GM12878 (cell line): ENCODE measurements around the gene CENPW. TPM values are rescaled to one million over a fixed set of nuclear protein-coding genes. Genes with fewer than 3 reads are reported as not detected.

Experiments
- ATAC-seq: fragments of 200-7000 bp; cut with Tn5 transposase; 3 replicates; pipeline ENCODE4 v1.9.1; 2020; ENCODE audit warnings: mild to moderate bottlenecking, moderate library complexity
- BruUV-seq: library from RNA; stranded (reverse); fragments of 400-500 nt; replicated peaks from 2 replicates; lab custom pipeline; 2021; lab: Mats Ljungman, UMichigan
- CTCF ChIA-PET: fragments of 300-600 bp; sonication (Branson Sonifier 250); formaldehyde crosslinking; extraction: SDS; loops from one replicate; lab custom pipeline; 2021; ENCODE audit warnings: inconsistent platforms; lab: Yijun Ruan, JAX
- POLR2A ChIA-PET: fragments of 350-600 bp; formaldehyde crosslinking; extraction: SDS; loops from one replicate; lab custom pipeline; 2021; ENCODE audit warnings: inconsistent platforms; lab: Charles Lee
- RAD21 ChIA-PET: fragments of 300-600 bp; sonication (Branson Sonifier 250); formaldehyde crosslinking; loops from one replicate; lab custom pipeline; 2023; ENCODE audit warnings: antibody characterized with exemption; ENCODE audit not compliant: unreplicated experiment; lab: Charles Lee
- SMC1A ChIA-PET: fragments of 300-600 bp; sonication (Branson Sonifier 250); formaldehyde crosslinking; loops from one replicate; lab custom pipeline; 2023; ENCODE audit not compliant: unreplicated experiment, uncharacterized antibody; lab: Charles Lee
- DNase-seq: peaks from one replicate; pipeline ENCODE4 v3.0.0-alpha.2; 2011; ENCODE audit warnings: low read depth, low spot score
- FAIRE-seq: peaks from 3 replicates; lab custom pipeline; 2011; peaks lifted over from hg19 to GRCh38; lab: Jason Lieb, UNC
- H2AFZ ChIP-seq: 2 replicates; pipeline ENCODE4 v1.6.0; 2011; ENCODE audit warnings: low read depth, low read length, control low read depth; ENCODE audit not compliant: control insufficient read depth
- H3K27ac ChIP-seq: 2 replicates; pipeline ENCODE4 v1.5.1; 2011; ENCODE audit warnings: control low read depth; ENCODE audit not compliant: control insufficient read depth, insufficient read depth
- H3K27me3 ChIP-seq, 2 experiments: replicated peaks in 1 of 2; 2 replicates each; pipeline versions ENCODE4 v1.6.0 to v1.6.1; 2011; ENCODE audit warnings: low read length in 1 of 2; ENCODE audit not compliant: control insufficient read depth in 2 of 2, insufficient read depth in 2 of 2
- H3K36me3 ChIP-seq, 2 experiments: 2 replicates each; pipeline ENCODE4 v1.5.1; 2011; ENCODE audit warnings: low read length in 1 of 2; ENCODE audit not compliant: control insufficient read depth in 2 of 2, insufficient read depth in 2 of 2
- H3K4me1 ChIP-seq: 2 replicates; pipeline ENCODE4 v1.6.1; 2011; ENCODE audit warnings: mild to moderate bottlenecking, low read length, moderate library complexity, mixed read lengths; ENCODE audit not compliant: control insufficient read depth, insufficient read depth
- H3K4me2 ChIP-seq: 2 replicates; pipeline ENCODE4 v1.6.0; 2011; ENCODE audit warnings: control low read depth; ENCODE audit not compliant: control insufficient read depth, insufficient read depth
- H3K4me3 ChIP-seq: fragments of 200-600 bp; sonication (generic); 2 replicates; pipeline ENCODE4 v1.5.1; 2016
- H3K79me2 ChIP-seq: 2 replicates; pipeline ENCODE4 v1.6.0; 2011; ENCODE audit warnings: low read length; ENCODE audit not compliant: control insufficient read depth, insufficient read depth
- H3K9ac ChIP-seq: 2 replicates; pipeline ENCODE4 v1.8.0; 2011; ENCODE audit warnings: low read length, control low read depth, mixed read lengths; ENCODE audit not compliant: control insufficient read depth, insufficient read depth
- H3K9me3 ChIP-seq: replicated peaks from 3 replicates; pipeline ENCODE4 v1.5.1; 2011; ENCODE audit warnings: mild to moderate bottlenecking, low read length; ENCODE audit not compliant: control insufficient read depth, insufficient read depth
- H4K20me1 ChIP-seq: 2 replicates; pipeline ENCODE4 v1.6.0; 2011; ENCODE audit not compliant: control insufficient read depth, insufficient read depth
- CBX3 ChIP-seq: fragments of 200-600 bp; sonication (generic); IDR thresholded peaks from 2 replicates; pipeline ENCODE4 v1.6.1; 2016; ENCODE audit warnings: low read depth, borderline replicate concordance
- CBX5 ChIP-seq: sonication (generic); IDR thresholded peaks from 2 replicates; pipeline ENCODE4 v1.6.1; 2016; ENCODE audit warnings: low read depth, moderate library complexity, mild to moderate bottlenecking, inconsistent platforms
- E4F1 ChIP-seq: fragments of 450-650 bp; IDR thresholded peaks from 2 replicates; pipeline ENCODE4 v1.6.1; 2018; ENCODE audit warnings: borderline replicate concordance, mild to moderate bottlenecking; ENCODE audit not compliant: partially characterized antibody
- ETV6 ChIP-seq, 2 experiments: fragments of 450-650 bp in 1 of 2; IDR thresholded peaks in 1 of 2; conservative IDR thresholded peaks in 1 of 2; 2 replicates each; pipeline ENCODE4 v1.6.1; 2014; ENCODE audit warnings: antibody characterized with exemption in 1 of 2, borderline replicate concordance in 1 of 2, low read depth in 1 of 2, mild to moderate bottlenecking in 1 of 2, moderate library complexity in 1 of 2
- HDAC2 ChIP-seq: fragments of 200-600 bp; sonication (generic); IDR thresholded peaks from 2 replicates; pipeline ENCODE4 v1.6.1; 2017
- KLF5 ChIP-seq: fragments of 450-650 bp; IDR thresholded peaks from 2 replicates; pipeline ENCODE4 v1.6.1; 2014; ENCODE audit warnings: mild to moderate bottlenecking; ENCODE audit not compliant: partially characterized antibody
- MTA2 ChIP-seq: fragments of 450-650 bp; IDR thresholded peaks from 2 replicates; pipeline ENCODE4 v1.6.1; 2016; ENCODE audit warnings: low read depth, mild to moderate bottlenecking, moderate library complexity
- NFIC ChIP-seq: IDR thresholded peaks from 2 replicates; pipeline ENCODE4 v1.6.1; 2012; ENCODE audit warnings: low read depth, mild to moderate bottlenecking, inconsistent platforms, low read length, moderate library complexity
- PML ChIP-seq: IDR thresholded peaks from 2 replicates; pipeline ENCODE4 v1.6.1; 2012; ENCODE audit warnings: low read length, inconsistent platforms
- PRDM15 ChIP-seq: fragments of 450-650 bp; formaldehyde crosslinking; IDR thresholded peaks from 2 replicates; pipeline ENCODE4 v1.4.0; 2020; ENCODE audit warnings: mild to moderate bottlenecking, moderate library complexity
- RAD51 ChIP-seq: fragments of 450-650 bp; IDR thresholded peaks from 2 replicates; pipeline ENCODE4 v1.6.1; 2016; ENCODE audit warnings: moderate library complexity, mild to moderate bottlenecking, inconsistent platforms
- SP1 ChIP-seq: IDR thresholded peaks from one replicate; pipeline ENCODE4 v1.6.1; 2011; ENCODE audit warnings: low read depth, low read length
- TCF3 ChIP-seq: IDR thresholded peaks from 2 replicates; pipeline ENCODE4 v1.6.1; 2012; ENCODE audit warnings: low read depth, mild to moderate bottlenecking, low read length, borderline replicate concordance; ENCODE audit not compliant: insufficient read depth
- ZNF274 ChIP-seq: IDR thresholded peaks from one replicate; pipeline ENCODE4 v1.8.0; 2011; ENCODE audit not compliant: insufficient read length, insufficient read depth
- ZSCAN29 ChIP-seq: fragments of 450-650 bp; IDR thresholded peaks from 2 replicates; pipeline ENCODE4 v1.6.1; 2017; ENCODE audit warnings: mild to moderate bottlenecking, moderate library complexity
- WGBS: methylation state at CpG from one replicate; pipeline ENCODE4 v1.1.6; 2016; ENCODE audit warnings: low lambda C conversion rate; ENCODE audit not compliant: insufficient replicate concordance, insufficient coverage; ENCODE audit errors: missing lambda C conversion rate; 5-methylcytosine and 5-hydroxymethylcytosine counted together
- in situ Hi-C: fragments of 300-500 bp; cut with MboI; formaldehyde crosslinking; loops from 9 replicates; pipeline ENCODE4 v1.14.3; 2018; ENCODE audit warnings: mixed read lengths
- intact Hi-C: fragments of 100-400 bp; cut with micrococcal nuclease; formaldehyde crosslinking; loops from one replicate; pipeline ENCODE4 v1.14.2; 2022; ENCODE audit not compliant: unreplicated experiment
- polyA plus RNA-seq, 11 experiments: library from polyadenylated mRNA; depleted of rRNA in 4 of 11; unstranded in 6 of 11; stranded (reverse) in 5 of 11; fragments of >200 nt; fragmentation: Nextera tagmentation in 4 of 11; fragmentation: Illumina TruSeq in 1 of 11; extraction: Ambion mirVana in 4 of 11; extraction: Trizol in 1 of 11; gene quantifications; 1 replicate in 1 of 11; 2 replicates in 10 of 11; pipeline versions ENCODE4 v1.2.1 to v1.2.3, GENCODE V29; 2011 to 2016; ENCODE audit warnings: inconsistent platforms in 2 of 11, missing spikeins in 2 of 11, low read depth in 1 of 11
- total RNA-seq, 4 experiments: library from RNA; depleted of rRNA in 3 of 4; stranded (reverse); fragments of >200 nt in 3 of 4; fragmentation: Illumina TruSeq in 1 of 4; extraction: Trizol in 1 of 4; gene quantifications; 2 replicates each; pipeline versions ENCODE4 v1.2.1 to v1.2.3, GENCODE V29; 2013 to 2021
- TF ChIP-seq, protein P1 (sequence below): fragments of 450-650 bp; formaldehyde crosslinking; IDR thresholded peaks from 2 replicates; pipeline ENCODE4 v1.4.0; 2022; ENCODE audit warnings: mild to moderate bottlenecking, moderate library complexity

Gene CENPW
- total and polyA plus RNA-seq, 10 of the 15 experiments (the other 5 are each of a cell fraction or from before 2014, with no cell fraction given), result 27.2 to 283 (median 66.8) TPM

DNA sequence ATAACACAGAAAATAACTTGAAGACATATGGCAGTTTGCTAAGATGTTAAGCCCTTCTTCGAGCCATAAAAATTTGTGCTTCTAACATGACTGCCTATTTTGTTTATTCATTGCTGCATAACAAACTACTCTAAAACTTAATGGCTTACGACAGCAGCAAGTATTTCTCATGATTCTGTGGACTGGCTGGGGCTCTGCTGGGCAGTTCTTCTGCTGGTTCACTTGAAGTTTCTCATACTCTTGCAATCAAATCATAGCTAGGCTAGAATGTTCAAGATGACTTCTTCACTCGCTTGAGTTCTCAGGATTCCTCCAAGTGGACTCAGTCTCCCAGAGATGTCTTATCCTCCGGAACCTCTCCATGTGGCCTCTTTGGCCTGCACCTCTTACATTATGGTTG, 33.4 kb downstream of the CENPW start:
- ATAC-seq (no peak), DNase-seq (no peak), FAIRE-seq (no peak)
- in situ Hi-C loops, result no loop called here
- Histone ChIP-seq H4K20me1 (no peaks in the 10 kb centered on the region), H3K27me3 (no peaks in the 10 kb centered on the region), H3K36me3 (no peaks in the 10 kb centered on the region), H3K4me1 (no peaks in the 10 kb centered on the region), H3K9me3 (no peaks in the 10 kb centered on the region), H3K27ac (no peak overlapping the region), H2AFZ (no peak overlapping the region), H3K79me2 (no peaks in the 10 kb centered on the region), H3K4me2 (no peak overlapping the region), H3K4me3 (no peak overlapping the region), H3K9ac (no peak overlapping the region)
- BruUV-seq, result no TSS peak
- RAD21 ChIA-PET, result no interaction called here
- WGBS, result 94% methylated on average over 4 of the region's 4 CpGs
- CTCF ChIA-PET, result interaction anchor here (0.8 to 5.3 kb wide), 2 partner anchors 12 to 71 kb away, joined by 4 to 32 read pairs; no protein-coding TSS in a partner anchor
- no peak for TF ChIP-seq SP1
- no peak for TF ChIP-seq HDAC2
- TF ChIP-seq NFIC, result no peak
- no peak for TF ChIP-seq KLF5
- no peak for TF ChIP-seq CBX3
- no peak for TF ChIP-seq CBX5
- no peak for TF ChIP-seq RAD51
- no peak for TF ChIP-seq PML
- TF ChIP-seq MTA2, result no peak
- TF ChIP-seq ETV6 (conservative IDR thresholded peaks at IDR 0.05 in 1 of 2, IDR thresholded peaks at IDR 0.05 in 1 of 2; ENCODE audit: borderline replicate concordance in 1 of 2, low read depth in 1 of 2), result no peak
- no peak for TF ChIP-seq TCF3
- TF ChIP-seq, protein P1, sequence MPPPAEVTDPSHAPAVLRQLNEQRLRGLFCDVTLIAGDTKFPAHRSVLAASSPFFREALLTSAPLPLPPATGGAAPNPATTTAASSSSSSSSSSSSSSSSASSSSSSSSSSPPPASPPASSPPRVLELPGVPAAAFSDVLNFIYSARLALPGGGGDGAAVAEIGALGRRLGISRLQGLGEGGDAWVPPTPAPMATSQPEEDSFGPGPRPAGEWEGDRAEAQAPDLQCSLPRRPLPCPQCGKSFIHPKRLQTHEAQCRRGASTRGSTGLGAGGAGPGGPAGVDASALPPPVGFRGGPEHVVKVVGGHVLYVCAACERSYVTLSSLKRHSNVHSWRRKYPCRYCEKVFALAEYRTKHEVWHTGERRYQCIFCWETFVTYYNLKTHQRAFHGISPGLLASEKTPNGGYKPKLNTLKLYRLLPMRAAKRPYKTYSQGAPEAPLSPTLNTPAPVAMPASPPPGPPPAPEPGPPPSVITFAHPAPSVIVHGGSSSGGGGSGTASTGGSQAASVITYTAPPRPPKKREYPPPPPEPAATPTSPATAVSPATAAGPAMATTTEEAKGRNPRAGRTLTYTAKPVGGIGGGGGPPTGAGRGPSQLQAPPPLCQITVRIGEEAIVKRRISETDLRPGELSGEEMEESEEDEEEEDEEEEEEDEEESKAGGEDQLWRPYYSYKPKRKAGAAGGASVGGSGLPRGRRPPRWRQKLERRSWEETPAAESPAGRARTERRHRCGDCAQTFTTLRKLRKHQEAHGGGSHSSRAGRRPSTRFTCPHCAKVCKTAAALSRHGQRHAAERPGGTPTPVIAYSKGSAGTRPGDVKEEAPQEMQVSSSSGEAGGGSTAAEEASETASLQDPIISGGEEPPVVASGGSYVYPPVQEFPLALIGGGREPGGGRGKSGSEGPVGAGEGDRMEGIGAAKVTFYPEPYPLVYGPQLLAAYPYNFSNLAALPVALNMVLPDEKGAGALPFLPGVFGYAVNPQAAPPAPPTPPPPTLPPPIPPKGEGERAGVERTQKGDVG, result no peak
- no peak for TF ChIP-seq ZSCAN29
- no peak for TF ChIP-seq ZNF274
- TF ChIP-seq PRDM15 (CRISPR knock-in tag), result no peak
- no peak for TF ChIP-seq E4F1
- SMC1A ChIA-PET, result interaction anchor here (1.0 kb wide), 1 partner anchor 11 kb away, joined by 3 read pairs; no protein-coding TSS in a partner anchor
- POLR2A ChIA-PET, result no interaction called here
- intact Hi-C loops, result no loop called here
